H9 (cell line): ENCODE measurements around the gene NDUFS6. TPM values are rescaled to one million over a fixed set of nuclear protein-coding genes. Genes with fewer than 3 reads are reported as not detected.

Experiments used
- DNase-seq: peaks from one replicate; pipeline ENCODE4 v3.0.0-alpha.2; 2017
- H2AFZ ChIP-seq: one replicate; pipeline ENCODE4 v1.6.1; 2013; ENCODE audit warnings: mild to moderate bottlenecking, low read length, control low read depth, moderate library complexity
- H2AK5ac ChIP-seq: 2 replicates; pipeline ENCODE4 v1.6.1; 2013; ENCODE audit warnings: low read length, control low read depth, mixed read lengths; ENCODE audit not compliant: insufficient read length
- H2BK120ac ChIP-seq: one replicate; pipeline ENCODE4 v1.6.1; 2013; ENCODE audit warnings: low read depth, mild to moderate bottlenecking, low read length, control low read depth, inconsistent platforms; ENCODE audit not compliant: poor library complexity, severe bottlenecking
- H2BK12ac ChIP-seq: 2 replicates; pipeline ENCODE4 v1.6.1; 2013; ENCODE audit warnings: low read length, control low read depth, mixed read lengths, low read depth; ENCODE audit not compliant: insufficient read length
- H2BK15ac ChIP-seq: 2 replicates; pipeline ENCODE4 v1.6.1; 2013; ENCODE audit warnings: low read depth, low read length, control low read depth
- H2BK20ac ChIP-seq: one replicate; pipeline ENCODE4 v1.6.1; 2013; ENCODE audit warnings: low read depth, mild to moderate bottlenecking, low read length, control low read depth, inconsistent platforms; ENCODE audit not compliant: poor library complexity, severe bottlenecking
- H2BK5ac ChIP-seq: 2 replicates; pipeline ENCODE4 v1.6.1; 2013; ENCODE audit warnings: low read length, control low read depth, mixed read lengths; ENCODE audit not compliant: insufficient read length
- H3K14ac ChIP-seq: 2 replicates; pipeline ENCODE4 v1.6.1; 2013; ENCODE audit warnings: low read length, control low read depth; ENCODE audit not compliant: insufficient read depth
- H3K18ac ChIP-seq: 2 replicates; pipeline ENCODE4 v1.6.1; 2013; ENCODE audit warnings: low read depth, mild to moderate bottlenecking, mixed read lengths, low read length, control low read depth; ENCODE audit not compliant: insufficient read length
- H3K23ac ChIP-seq: 2 replicates; pipeline ENCODE4 v1.6.1; 2013; ENCODE audit warnings: low read length, control low read depth, mixed read lengths, low read depth; ENCODE audit not compliant: insufficient read length
- H3K23me2 ChIP-seq: 2 replicates; pipeline ENCODE4 v1.6.1; 2013; ENCODE audit warnings: low read depth, mild to moderate bottlenecking, mixed read lengths, low read length, control low read depth; ENCODE audit not compliant: insufficient read length, poor library complexity, severe bottlenecking
- H3K27ac ChIP-seq: 2 replicates; pipeline ENCODE4 v1.5.1; 2013; ENCODE audit warnings: low read length, control low read depth, mixed read lengths, low read depth; ENCODE audit not compliant: insufficient read length
- H3K27me3 ChIP-seq: 2 replicates; pipeline ENCODE4 v1.6.1; 2013; ENCODE audit warnings: low read length, control low read depth, inconsistent platforms; ENCODE audit not compliant: insufficient read depth
- H3K4ac ChIP-seq: 2 replicates; pipeline ENCODE4 v1.6.1; 2013; ENCODE audit warnings: low read depth, mild to moderate bottlenecking, control low read depth, inconsistent platforms, low read length, moderate library complexity
- H3K4me1 ChIP-seq: 2 replicates; pipeline ENCODE4 v1.6.1; 2013; ENCODE audit warnings: low read length, control low read depth, inconsistent platforms; ENCODE audit not compliant: insufficient read depth
- H3K4me2 ChIP-seq: 2 replicates; pipeline ENCODE4 v1.6.1; 2013; ENCODE audit warnings: low read length, control low read depth, mixed read lengths; ENCODE audit not compliant: insufficient read length, insufficient read depth
- H3K56ac ChIP-seq: 2 replicates; pipeline ENCODE4 v1.6.1; 2013; ENCODE audit warnings: low read depth, mild to moderate bottlenecking, mixed read lengths, low read length, control low read depth; ENCODE audit not compliant: insufficient read length
- H3K79me1 ChIP-seq: 2 replicates; pipeline ENCODE4 v1.6.1; 2013; ENCODE audit warnings: low read depth, mild to moderate bottlenecking, moderate library complexity, low read length, control low read depth, inconsistent platforms; ENCODE audit not compliant: insufficient read depth, poor library complexity, severe bottlenecking
- H3K79me2 ChIP-seq: 2 replicates; pipeline ENCODE4 v1.6.1; 2013; ENCODE audit warnings: low read length, control low read depth, inconsistent platforms; ENCODE audit not compliant: insufficient read depth
- H3K9ac ChIP-seq: 2 replicates; pipeline ENCODE4 v1.6.1; 2013; ENCODE audit warnings: low read length, control low read depth, mixed read lengths; ENCODE audit not compliant: insufficient read length; ENCODE audit errors: extremely low read depth
- H3K9me3 ChIP-seq: one replicate; pipeline ENCODE4 v1.6.1; 2013; ENCODE audit warnings: low read depth, low read length, inconsistent platforms; ENCODE audit not compliant: control insufficient read depth
- H3T11ph ChIP-seq: one replicate; pipeline ENCODE4 v1.6.1; 2013; ENCODE audit warnings: mild to moderate bottlenecking, low read length, control low read depth, inconsistent platforms
- H4K20me1 ChIP-seq: one replicate; pipeline ENCODE4 v1.6.1; 2013; ENCODE audit not compliant: control insufficient read depth, insufficient read length, insufficient read depth
- H4K5ac ChIP-seq: 2 replicates; pipeline ENCODE4 v1.6.1; 2013; ENCODE audit warnings: low read depth, mild to moderate bottlenecking, mixed read lengths, low read length, control low read depth; ENCODE audit not compliant: insufficient read length
- H4K8ac ChIP-seq: replicated peaks from 2 replicates; pipeline ENCODE4 v1.6.1; 2013; ENCODE audit warnings: low read length, control low read depth, mixed read lengths, low read depth; ENCODE audit not compliant: insufficient read length
- H4K91ac ChIP-seq: 2 replicates; pipeline ENCODE4 v1.6.1; 2013; ENCODE audit warnings: low read depth, mild to moderate bottlenecking, moderate library complexity, mixed read lengths, low read length, control low read depth; ENCODE audit not compliant: insufficient read length
- H3K27ac Mint-ChIP-seq, 3 experiments: 2 replicates in 2 of 3; 3 replicates in 1 of 3; pipeline ENCODE4 v1.8.0; 2020 to 2021; ENCODE audit warnings: mixed read lengths in 3 of 3, mild to moderate bottlenecking in 1 of 3, moderate library complexity in 1 of 3
- H3K27me3 Mint-ChIP-seq: 2 replicates; pipeline ENCODE4 v1.8.0; 2021; ENCODE audit warnings: low read depth, mild to moderate bottlenecking, moderate library complexity, mixed read lengths
- H3K36me3 Mint-ChIP-seq, 3 experiments: 2 replicates in 2 of 3; 3 replicates in 1 of 3; pipeline ENCODE4 v1.8.0; 2020 to 2021; ENCODE audit warnings: low read depth in 3 of 3, mixed read lengths in 3 of 3; ENCODE audit not compliant: insufficient read depth in 1 of 3
- H3K4me1 Mint-ChIP-seq, 2 experiments: 2 replicates each; pipeline ENCODE4 v1.8.0; 2020; ENCODE audit warnings: mixed read lengths in 2 of 2
- H3K4me3 Mint-ChIP-seq, 2 experiments: 2 replicates in 1 of 2; 3 replicates in 1 of 2; pipeline ENCODE4 v1.8.0; 2020 to 2021; ENCODE audit warnings: mild to moderate bottlenecking in 2 of 2, mixed read lengths in 2 of 2, moderate library complexity in 1 of 2
- H3K9me3 Mint-ChIP-seq, 2 experiments: 2 replicates in 1 of 2; 3 replicates in 1 of 2; pipeline ENCODE4 v1.8.0; 2020; ENCODE audit warnings: mild to moderate bottlenecking in 2 of 2, mixed read lengths in 2 of 2, moderate library complexity in 1 of 2
- WGBS: extraction: QIAGEN DNeasy Blood & Tissue Kit; methylation state at CpG from one replicate; pipeline ENCODE4 v1.1.7; 2013; ENCODE audit warnings: missing lambda C conversion rate, low lambda C conversion rate, mixed read lengths; ENCODE audit not compliant: insufficient read length; ENCODE audit errors: extremely low coverage; 5-methylcytosine and 5-hydroxymethylcytosine counted together
- total RNA-seq: library from RNA; stranded (reverse); gene quantifications from 2 replicates; pipeline ENCODE4 v1.2.1, GENCODE V29; 2021
- TF ChIP-seq, protein P1 (sequence below): fragments of 200-600 bp; sonication (generic); conservative IDR thresholded peaks from 3 replicates; pipeline ENCODE4 v1.8.0; 2021; ENCODE audit warnings: antibody characterized with exemption, mild to moderate bottlenecking

Gene NDUFS6
- total RNA-seq, 1 experiment from 2014 or later: 62.5 TPM

DNA sequence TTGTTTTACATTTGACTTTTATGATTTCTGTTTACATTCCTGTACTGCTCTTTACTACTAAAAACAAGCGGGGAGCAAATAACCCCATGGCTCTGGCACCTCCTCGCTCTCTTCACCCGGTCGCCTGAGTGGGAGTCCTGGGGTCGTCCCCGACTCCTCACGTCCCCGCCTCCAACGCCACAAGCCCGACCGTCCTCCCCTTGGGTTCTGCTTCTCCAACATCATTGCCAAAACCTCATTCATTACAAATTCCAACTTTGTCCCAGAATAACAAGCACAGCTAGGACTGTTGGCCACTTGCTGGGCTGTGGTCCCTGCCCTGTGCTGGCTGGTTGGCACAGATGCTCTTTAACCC, 36.6 kb upstream of the NDUFS6 start:
- TF ChIP-seq, protein P1, sequence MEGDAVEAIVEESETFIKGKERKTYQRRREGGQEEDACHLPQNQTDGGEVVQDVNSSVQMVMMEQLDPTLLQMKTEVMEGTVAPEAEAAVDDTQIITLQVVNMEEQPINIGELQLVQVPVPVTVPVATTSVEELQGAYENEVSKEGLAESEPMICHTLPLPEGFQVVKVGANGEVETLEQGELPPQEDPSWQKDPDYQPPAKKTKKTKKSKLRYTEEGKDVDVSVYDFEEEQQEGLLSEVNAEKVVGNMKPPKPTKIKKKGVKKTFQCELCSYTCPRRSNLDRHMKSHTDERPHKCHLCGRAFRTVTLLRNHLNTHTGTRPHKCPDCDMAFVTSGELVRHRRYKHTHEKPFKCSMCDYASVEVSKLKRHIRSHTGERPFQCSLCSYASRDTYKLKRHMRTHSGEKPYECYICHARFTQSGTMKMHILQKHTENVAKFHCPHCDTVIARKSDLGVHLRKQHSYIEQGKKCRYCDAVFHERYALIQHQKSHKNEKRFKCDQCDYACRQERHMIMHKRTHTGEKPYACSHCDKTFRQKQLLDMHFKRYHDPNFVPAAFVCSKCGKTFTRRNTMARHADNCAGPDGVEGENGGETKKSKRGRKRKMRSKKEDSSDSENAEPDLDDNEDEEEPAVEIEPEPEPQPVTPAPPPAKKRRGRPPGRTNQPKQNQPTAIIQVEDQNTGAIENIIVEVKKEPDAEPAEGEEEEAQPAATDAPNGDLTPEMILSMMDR: no peak
- Mint-ChIP-seq H3K27me3 (peaks cover 10% of the 10 kb centered on the region), H3K4me3 (no peak overlapping the region; a peak in 1 of 5 replicates), H3K36me3 (no peaks in the 10 kb centered on the region), H3K27ac (no peak overlapping the region), H3K9me3 (no peaks in the 10 kb centered on the region), H3K4me1 (peaks cover 7 to 13% of the 10 kb centered on the region in 2 experiments; a peak in 3 of 4 replicates)
- Histone ChIP-seq H3K27ac (no peak overlapping the region), H2BK5ac (no peak overlapping the region), H2AFZ (no peak overlapping the region), H2BK120ac (no peak overlapping the region), H4K5ac (no peak overlapping the region), H4K91ac (no peak overlapping the region), H3K27me3 (no peaks in the 10 kb centered on the region; the same call in 1 of the 2 replicates), H2AK5ac (no peak overlapping the region), H3K14ac (no peak overlapping the region), H4K8ac (no peak overlapping the region), H3K56ac (no peak overlapping the region), H3K4me1 (no peaks in the 10 kb centered on the region; the same call in 1 of the 2 replicates), H3K18ac (no peak overlapping the region), H2BK15ac (no peak overlapping the region), H3K79me2 (no peaks in the 10 kb centered on the region), H3K4ac (no peak overlapping the region), H3K4me2 (no peak overlapping the region), H3K23me2 (no peaks in the 10 kb centered on the region), H3K9ac (no peak overlapping the region), H2BK12ac (no peak overlapping the region), H3T11ph (no peak overlapping the region), H3K79me1 (no peaks in the 10 kb centered on the region), H3K9me3 (no peaks in the 10 kb centered on the region), H2BK20ac (no peak overlapping the region), H3K23ac (no peak overlapping the region), H4K20me1 (no peaks in the 10 kb centered on the region)
- DNase-seq: no peak
- WGBS: no CpG with 5 or more reads among the region's 11 CpGs
